H1 (cell line): Measurements from ENCODE around the gene CX3CR1. TPM values are rescaled to one million over a fixed set of nuclear protein-coding genes. Genes with fewer than 3 reads are reported as not detected.

Source experiments
- ATF2 ChIP-seq: IDR thresholded peaks from 2 replicates; pipeline ENCODE4 v1.6.1; 2012; ENCODE audit warnings: low read length, inconsistent platforms
- ATF3 ChIP-seq: IDR thresholded peaks from 2 replicates; pipeline ENCODE4 v1.6.1; 2011; ENCODE audit warnings: low read depth, mild to moderate bottlenecking, low read length; ENCODE audit not compliant: insufficient read depth
- SP4 ChIP-seq: IDR thresholded peaks from 2 replicates; pipeline ENCODE4 v1.6.1; 2012; ENCODE audit warnings: low read length, inconsistent platforms
- TAF1 ChIP-seq: IDR thresholded peaks from 2 replicates; pipeline ENCODE4 v1.6.1; 2011; ENCODE audit warnings: mild to moderate bottlenecking, low read depth, low read length
- YY1 ChIP-seq: IDR thresholded peaks from 2 replicates; pipeline ENCODE4 v1.6.1; 2011; ENCODE audit warnings: low read depth, mild to moderate bottlenecking, low read length
- polyA plus RNA-seq, 7 experiments: library from polyadenylated mRNA; depleted of rRNA in 3 of 7; stranded (reverse) in 5 of 7; unstranded in 2 of 7; fragments of >200 nt in 5 of 7; fragments of 200-250 nt in 2 of 7; gene quantifications; 1 replicate in 5 of 7; 2 replicates in 1 of 7; 4 replicates in 1 of 7; pipeline versions ENCODE4 v1.2.1 to v1.2.3, GENCODE V29; 2011 to 2013; ENCODE audit warnings: missing spikeins in 2 of 7, mixed read lengths in 2 of 7
- total RNA-seq: library from RNA; stranded (reverse); fragmentation: NEBNext Ultra II Directional; extraction: Animal tissue kit (Norgen Biotek cat#: 25700); gene quantifications from 2 replicates; pipeline ENCODE4 v1.2.1, GENCODE V29; 2021

Gene CX3CR1
- total and polyA plus RNA-seq, 2 of the 8 experiments (the other 6 are each of a cell fraction or from before 2014, with no cell fraction given) = 0.08 TPM; not detected in 1

GRCh38 chr3:39286771-39287170 is 6.9 kb upstream of the CX3CR1 start (continued):
- TF ChIP-seq ATF3 (no peak), SP4 (no peak), YY1 (no peak), ATF2 (no peak), TAF1 (no peak)
